ENCODE results near the gene TRAF3IP3.

Gene TRAF3IP3

DNA sequence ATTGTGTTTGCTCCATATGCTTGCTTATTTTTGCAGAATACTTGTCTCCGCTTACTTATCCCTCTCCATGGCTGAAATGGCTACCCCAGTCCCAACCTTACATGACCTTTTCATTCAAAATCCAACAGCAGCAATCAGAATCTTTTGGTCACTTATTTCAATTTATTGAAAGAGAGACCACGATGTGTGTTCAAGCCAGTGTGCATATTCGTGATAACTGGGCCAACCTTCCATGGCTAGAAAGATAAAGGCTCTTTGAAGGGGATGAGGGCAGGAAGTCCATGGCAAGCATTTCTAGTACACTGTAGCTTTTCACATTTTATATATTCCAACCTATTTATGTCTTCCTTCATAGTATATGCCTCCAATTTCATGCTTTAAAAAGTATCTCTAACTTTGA is 28.1 kb upstream of the TRAF3IP3 start:
- no peaks in the 10 kb centered on the region for H3K4me1 Mint-ChIP-seq
- ATAC-seq = no peak
- no peaks in the 10 kb centered on the region for H3K36me3 Mint-ChIP-seq
- H3K27ac Mint-ChIP-seq = no peak overlapping the region
- H3K4me3 Mint-ChIP-seq = no peak overlapping the region
- H3K9me3 Mint-ChIP-seq = no peaks in the 10 kb centered on the region
- H3K27me3 Mint-ChIP-seq = no peaks in the 10 kb centered on the region

DNA sequence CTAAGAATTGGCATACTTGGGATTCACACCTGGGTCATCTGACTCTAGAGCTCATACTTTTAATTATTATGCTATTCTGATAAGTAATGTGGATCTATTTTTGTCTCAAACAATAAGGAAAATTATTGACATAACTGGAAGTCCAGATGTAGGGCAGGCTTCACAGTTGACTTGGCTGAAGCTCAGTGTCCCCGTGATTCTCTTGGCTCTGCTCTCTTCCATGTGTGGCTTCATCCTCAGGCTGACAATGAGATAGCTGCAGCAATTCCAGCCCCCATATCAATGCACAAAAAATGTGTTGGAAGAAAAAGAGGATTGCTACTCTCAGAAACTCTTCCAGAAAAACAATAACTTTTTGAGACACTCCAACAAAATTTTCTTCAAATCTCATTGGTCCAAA is 27.4 kb upstream of the TRAF3IP3 start:
- Mint-ChIP-seq H3K36me3 (no peaks in the 10 kb centered on the region), H3K27me3 (no peaks in the 10 kb centered on the region), H3K4me1 (peaks cover 6% of the 10 kb centered on the region), H3K4me3 (no peak overlapping the region), H3K27ac (no peak overlapping the region), H3K9me3 (no peaks in the 10 kb centered on the region)
- ATAC-seq = no peak

GRCh38 chr1:209729436-209729835 is 26.4 kb upstream of the TRAF3IP3 start:
- Mint-ChIP-seq H3K4me1 (peaks cover 16% of the 10 kb centered on the region), H3K27me3 (no peaks in the 10 kb centered on the region), H3K36me3 (no peaks in the 10 kb centered on the region), H3K27ac (no peak overlapping the region), H3K4me3 (no peak overlapping the region), H3K9me3 (no peaks in the 10 kb centered on the region)
- ATAC-seq = no peak

DNA sequence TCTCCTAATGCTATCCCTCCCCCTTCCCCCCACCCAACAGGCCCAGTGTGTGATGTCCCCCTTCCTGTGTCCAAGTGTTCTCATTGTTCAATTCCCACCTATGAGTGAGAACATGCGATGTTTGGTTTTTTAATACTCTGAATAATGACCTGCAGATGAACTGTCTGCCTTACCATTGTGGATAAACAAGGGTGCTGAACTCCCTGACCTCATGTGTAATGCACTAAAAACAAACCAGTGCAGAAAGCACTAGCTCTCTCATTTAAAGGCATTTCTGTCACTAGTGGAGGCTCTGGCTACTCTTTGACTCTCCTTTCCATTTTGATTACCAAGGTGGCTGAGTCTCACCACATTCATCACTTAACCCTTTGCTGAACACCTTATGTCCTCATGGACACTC is 23.1 kb upstream of the TRAF3IP3 start:
- no peak overlapping the region for H3K27ac Mint-ChIP-seq
- H3K27me3 Mint-ChIP-seq = no peaks in the 10 kb centered on the region
- H3K9me3 Mint-ChIP-seq = no peaks in the 10 kb centered on the region
- H3K4me3 Mint-ChIP-seq = no peak overlapping the region
- peaks cover 36% of the 10 kb centered on the region for H3K4me1 Mint-ChIP-seq
- ATAC-seq = no peak
- no peaks in the 10 kb centered on the region for H3K36me3 Mint-ChIP-seq

GRCh38 chr1:209733409-209734192 is 22.3 kb upstream of the TRAF3IP3 start:
- no peak overlapping the region for H3K27ac Mint-ChIP-seq
- ATAC-seq = no peak
- no peaks in the 10 kb centered on the region for H3K27me3 Mint-ChIP-seq
- peaks cover 36% of the 10 kb centered on the region for H3K4me1 Mint-ChIP-seq
- H3K36me3 Mint-ChIP-seq = no peaks in the 10 kb centered on the region
- H3K4me3 Mint-ChIP-seq = no peak overlapping the region
- no peaks in the 10 kb centered on the region for H3K9me3 Mint-ChIP-seq

DNA sequence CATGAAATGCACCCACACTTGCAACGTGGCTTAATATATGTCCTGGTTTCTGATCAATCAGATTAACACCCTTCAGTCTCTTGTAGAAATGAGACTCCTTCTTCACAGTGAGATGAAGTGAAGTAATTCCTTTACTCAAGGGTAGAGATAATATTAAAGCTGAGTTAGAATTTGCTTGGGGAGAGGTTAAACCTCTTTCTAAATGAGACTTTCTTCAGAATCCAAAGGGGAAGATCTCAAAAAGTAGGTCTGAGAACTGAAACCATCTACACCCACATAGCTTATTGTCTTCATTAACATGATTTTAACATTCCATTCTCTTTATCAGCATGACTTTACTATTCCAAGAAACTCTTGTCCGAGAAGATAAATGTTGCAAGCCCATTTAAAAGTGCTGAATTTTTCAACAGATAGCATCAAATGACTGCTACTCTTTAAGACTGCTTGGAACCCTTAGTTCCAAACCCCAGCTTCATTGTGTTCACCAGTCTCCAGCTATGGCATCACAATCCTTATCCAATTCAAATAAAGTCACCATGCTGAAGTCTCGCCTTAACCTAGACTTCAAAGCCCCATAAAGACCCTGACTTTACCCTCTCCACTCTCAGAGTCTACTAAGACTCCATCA is 19.2 kb upstream of the TRAF3IP3 start:
- Mint-ChIP-seq H3K27me3 (no peaks in the 10 kb centered on the region), H3K4me3 (no peak overlapping the region), H3K4me1 (peaks cover 36% of the 10 kb centered on the region), H3K36me3 (no peaks in the 10 kb centered on the region), H3K27ac (peak overlapping the region; percentile 18), H3K9me3 (no peaks in the 10 kb centered on the region)
- ATAC-seq = peak; percentile 41

- peaks cover 36% of the 10 kb centered on the region for H3K4me1 Mint-ChIP-seq
- no peaks in the 10 kb centered on the region for H3K9me3 Mint-ChIP-seq
- no peaks in the 10 kb centered on the region for H3K27me3 Mint-ChIP-seq
- H3K4me3 Mint-ChIP-seq = no peak overlapping the region
- no peaks in the 10 kb centered on the region for H3K36me3 Mint-ChIP-seq
- ATAC-seq = no peak
- H3K27ac Mint-ChIP-seq = peak overlapping the region; percentile 18
Observed at GRCh38 chr1:209737118-209737505, 18.7 kb upstream of the TRAF3IP3 start.

DNA sequence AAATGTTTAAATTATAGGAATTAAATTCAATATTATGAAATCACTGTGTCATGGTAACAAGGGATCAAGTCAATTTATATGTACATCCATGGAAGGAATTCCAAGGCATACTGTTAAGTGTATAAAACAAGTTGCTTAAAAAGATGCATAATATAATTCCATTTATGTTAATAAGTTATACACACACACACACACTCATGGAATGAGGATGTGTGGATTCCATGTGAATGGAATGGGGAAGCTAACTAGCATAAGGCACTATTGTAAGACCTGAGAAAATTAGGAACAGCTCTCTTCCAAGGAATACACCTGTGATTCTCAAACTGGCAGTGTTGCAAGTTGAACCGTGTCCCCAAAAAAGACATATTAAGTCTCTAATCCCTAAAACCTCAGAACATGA is 17.6 kb upstream of the TRAF3IP3 start:
- no peak overlapping the region for H3K4me3 Mint-ChIP-seq
- H3K4me1 Mint-ChIP-seq = peaks cover 41% of the 10 kb centered on the region
- H3K27ac Mint-ChIP-seq = no peak overlapping the region
- H3K36me3 Mint-ChIP-seq = no peaks in the 10 kb centered on the region
- H3K9me3 Mint-ChIP-seq = no peaks in the 10 kb centered on the region
- no peaks in the 10 kb centered on the region for H3K27me3 Mint-ChIP-seq
- ATAC-seq = no peak

GRCh38 chr1:209741193-209741592 is 14.7 kb upstream of the TRAF3IP3 start:
- Mint-ChIP-seq H3K27me3 (no peaks in the 10 kb centered on the region), H3K9me3 (no peaks in the 10 kb centered on the region), H3K27ac (no peak overlapping the region), H3K4me3 (no peak overlapping the region), H3K4me1 (peaks cover 26% of the 10 kb centered on the region), H3K36me3 (no peaks in the 10 kb centered on the region)
- ATAC-seq = no peak

- H3K9me3 Mint-ChIP-seq = no peaks in the 10 kb centered on the region
- no peak for ATAC-seq
- no peaks in the 10 kb centered on the region for H3K36me3 Mint-ChIP-seq
- H3K4me1 Mint-ChIP-seq = peaks cover 23% of the 10 kb centered on the region
- H3K27ac Mint-ChIP-seq = no peak overlapping the region
- H3K27me3 Mint-ChIP-seq = no peaks in the 10 kb centered on the region
- no peak overlapping the region for H3K4me3 Mint-ChIP-seq
Observed at GRCh38 chr1:209741889-209742288, 14.0 kb upstream of the TRAF3IP3 start.

DNA sequence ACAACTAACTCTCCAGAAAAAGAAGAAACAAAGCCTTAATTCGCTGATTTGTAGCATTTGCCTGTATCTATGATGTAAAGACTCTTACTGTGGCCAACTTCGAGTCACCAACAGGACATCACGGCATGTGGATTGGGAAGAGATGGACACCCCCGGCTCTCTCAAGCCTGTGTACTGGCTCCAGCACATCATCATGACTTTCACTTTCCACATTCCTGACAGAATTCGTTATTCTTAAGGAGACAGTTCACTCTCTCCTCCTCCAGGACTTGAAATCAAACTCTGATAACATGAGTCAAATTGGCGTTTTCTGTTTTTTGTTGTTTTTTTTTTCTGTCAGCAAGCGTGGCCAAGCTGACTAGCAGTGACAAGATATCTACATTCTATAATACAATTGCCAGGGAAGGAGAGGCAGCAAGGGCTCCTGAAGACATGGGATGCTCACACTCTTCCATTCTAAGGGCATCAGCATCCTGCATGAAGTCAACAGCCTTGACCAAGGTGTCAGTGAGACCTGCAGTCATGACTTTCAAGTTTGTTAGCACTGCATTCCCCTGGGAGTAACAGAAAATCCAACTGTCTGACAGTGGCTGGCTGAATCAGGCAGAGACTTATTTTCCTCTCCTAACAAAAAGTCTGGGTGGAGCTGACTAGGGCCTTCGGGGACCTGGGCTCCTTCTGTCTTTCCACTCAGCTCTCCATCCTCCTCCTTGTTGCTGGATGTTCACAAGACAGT is 13.3 kb upstream of the TRAF3IP3 start:
- Mint-ChIP-seq H3K27me3 (no peaks in the 10 kb centered on the region), H3K4me1 (peaks cover 25% of the 10 kb centered on the region), H3K9me3 (no peaks in the 10 kb centered on the region), H3K36me3 (no peaks in the 10 kb centered on the region), H3K4me3 (no peak overlapping the region), H3K27ac (peak overlapping the region; percentile 51)
- ATAC-seq = peak; percentile 13

DNA sequence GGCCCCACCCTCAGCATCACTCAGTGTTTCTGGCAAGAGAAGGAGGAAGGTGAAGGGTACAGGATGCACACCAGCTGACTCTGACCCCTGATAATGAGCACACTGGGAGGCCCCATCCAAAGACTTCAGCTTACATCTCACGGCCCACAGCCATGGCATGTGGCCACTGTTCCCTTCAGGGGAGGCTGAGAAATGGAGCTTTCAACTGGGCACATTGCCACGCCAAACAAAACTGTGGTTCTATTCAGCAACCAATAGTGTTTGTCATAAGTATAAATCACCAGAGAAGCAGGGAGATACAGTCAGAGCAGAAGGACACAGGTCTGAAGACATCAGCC is 12.7 kb upstream of the TRAF3IP3 start:
- H3K36me3 Mint-ChIP-seq = no peaks in the 10 kb centered on the region
- peak overlapping the region; percentile 51 for H3K27ac Mint-ChIP-seq
- H3K4me3 Mint-ChIP-seq = no peak overlapping the region
- no peaks in the 10 kb centered on the region for H3K27me3 Mint-ChIP-seq
- H3K9me3 Mint-ChIP-seq = no peaks in the 10 kb centered on the region
- ATAC-seq = no peak
- H3K4me1 Mint-ChIP-seq = peaks cover 30% of the 10 kb centered on the region

- Mint-ChIP-seq H3K36me3 (no peaks in the 10 kb centered on the region), H3K27ac (peak overlapping the region; percentile 78), H3K9me3 (no peaks in the 10 kb centered on the region), H3K4me3 (no peak overlapping the region), H3K27me3 (no peaks in the 10 kb centered on the region), H3K4me1 (peaks cover 47% of the 10 kb centered on the region)
- no peak for ATAC-seq
Observed at GRCh38 chr1:209746451-209747165, 9.2 kb upstream of the TRAF3IP3 start.

DNA sequence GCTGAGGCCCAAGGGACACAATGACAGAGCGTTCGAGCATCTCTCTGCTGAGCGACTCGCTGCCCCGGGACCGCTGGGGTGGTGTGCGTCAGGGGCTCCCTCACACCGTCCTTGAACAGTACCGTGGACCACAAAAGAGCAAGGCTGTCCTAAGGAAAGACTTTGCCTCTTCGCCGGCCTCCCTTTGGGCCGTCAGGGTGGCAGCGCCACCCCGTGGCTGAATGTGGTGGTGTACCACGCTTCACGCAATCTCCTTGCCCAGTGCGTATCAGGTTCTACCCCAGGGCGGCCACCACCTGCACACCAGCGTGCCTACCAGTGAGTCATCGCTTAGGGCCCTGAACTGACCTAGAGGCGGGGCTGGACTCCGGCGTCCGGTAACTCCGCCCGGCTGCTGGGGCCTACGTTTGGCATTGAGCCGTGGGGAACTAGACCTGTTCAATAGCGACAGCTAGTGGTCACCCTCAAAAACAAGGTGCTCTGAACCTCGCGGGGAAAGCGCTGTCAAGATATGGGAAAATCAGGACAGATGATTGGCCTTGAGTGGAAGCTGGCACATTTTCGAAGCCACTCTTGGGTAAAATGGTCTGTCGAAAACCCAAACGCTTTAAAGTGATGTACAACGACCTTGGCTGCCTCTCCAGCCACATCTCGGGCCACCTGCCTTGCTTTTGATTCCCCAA is 8.1 kb upstream of the TRAF3IP3 start:
- Mint-ChIP-seq H3K9me3 (no peaks in the 10 kb centered on the region), H3K4me3 (peak overlapping the region; percentile 80), H3K27me3 (no peaks in the 10 kb centered on the region), H3K4me1 (peaks cover 55% of the 10 kb centered on the region), H3K27ac (peak overlapping the region; percentile 78), H3K36me3 (no peaks in the 10 kb centered on the region)
- peak; percentile 97 for ATAC-seq

DNA sequence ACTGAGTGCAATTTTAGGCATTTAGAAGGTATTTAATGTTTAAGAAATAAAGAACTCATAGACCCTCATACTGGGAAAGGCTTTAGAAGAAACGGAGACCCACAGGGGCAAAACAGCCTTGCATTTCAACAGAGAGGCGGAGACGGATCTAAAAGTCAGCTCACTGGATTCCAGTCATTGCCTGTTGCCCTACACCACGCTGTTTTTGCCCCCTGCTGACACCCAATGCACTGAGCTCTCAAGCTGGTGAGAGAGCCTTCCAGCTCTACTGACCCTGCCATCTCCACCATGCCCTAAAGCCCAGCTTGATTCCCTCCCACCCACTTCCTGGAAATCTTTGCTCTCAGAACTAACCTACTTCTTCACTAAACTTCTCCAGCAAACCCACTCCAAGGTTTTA is 7.2 kb upstream of the TRAF3IP3 start:
- Mint-ChIP-seq H3K36me3 (no peaks in the 10 kb centered on the region), H3K9me3 (no peaks in the 10 kb centered on the region), H3K4me3 (no peak overlapping the region), H3K4me1 (peaks cover 46% of the 10 kb centered on the region), H3K27ac (peak overlapping the region; percentile 78), H3K27me3 (no peaks in the 10 kb centered on the region)
- ATAC-seq = no peak
